ENCODE data around the gene MRPL49. TPM values are rescaled to one million over a fixed set of nuclear protein-coding genes. Genes with fewer than 3 reads are reported as not detected.

The MRPL49 gene
- total RNA-seq, 2 experiments from 2014 or later = 99.9 to 100 TPM

Other genes starting within 250 kb of the MRPL49 start
- 100 to 1,000 TPM; 103 to 112 TPM for gene EHD1, start 243.7 kb upstream of the MRPL49 start, total RNA-seq
- 10 to 100 TPM; 17.3 to 18.0 TPM for gene ATG2A, start 205.1 kb upstream of the MRPL49 start, total RNA-seq
- 10 to 100 TPM; 11.3 to 11.4 TPM for gene PPP2R5B, start 197.6 kb upstream of the MRPL49 start, total RNA-seq
- gene GPHA2, start 186.4 kb upstream of the MRPL49 start, total RNA-seq = not detected
- gene MAJIN, start 150.2 kb upstream of the MRPL49 start, total RNA-seq = under 1 TPM in 1 of 2 experiments, not detected in 1; 0.14 TPM
- gene BATF2, start 125.3 kb upstream of the MRPL49 start, total RNA-seq = under 1 TPM in 1 of 2 experiments, not detected in 1; 0.08 TPM
- gene ARL2, start 108.2 kb upstream of the MRPL49 start, total RNA-seq = 100 to 1,000 TPM; 114 TPM
- gene SNX15, start 94.9 kb upstream of the MRPL49 start, total RNA-seq = 1 to 10 TPM; 7.3 to 9.0 TPM
- 10 to 100 TPM; 16.2 to 17.3 TPM for gene SAC3D1, start 81.1 kb upstream of the MRPL49 start, total RNA-seq
- 10 to 100 TPM in 1 of 2 experiments, 1 to 10 TPM in 1; 9.8 to 10.3 TPM for gene NAALADL1, start 63.8 kb upstream of the MRPL49 start, total RNA-seq
- 100 to 1,000 TPM; 130 to 134 TPM for gene CDCA5, start 38.3 kb upstream of the MRPL49 start, total RNA-seq
- gene ZFPL1, start 38.1 kb upstream of the MRPL49 start, total RNA-seq = 10 to 100 TPM; 25.2 to 27.4 TPM
- gene VPS51, start 26.1 kb upstream of the MRPL49 start, total RNA-seq = 100 to 1,000 TPM in 1 of 2 experiments, 10 to 100 TPM in 1; 88.0 to 108 TPM
- gene TM7SF2, start 10.4 kb upstream of the MRPL49 start, total RNA-seq = 10 to 100 TPM; 12.3 to 14.7 TPM
- gene ZNHIT2, start 4.6 kb upstream of the MRPL49 start, total RNA-seq = 10 to 100 TPM; 14.9 to 15.1 TPM
- 1,000 to 10,000 TPM; 1,087 to 1,097 TPM for gene FAU, start 187 bp upstream of the MRPL49 start, total RNA-seq
- 10 to 100 TPM; 27.5 to 29.3 TPM for gene SYVN1, start 12.2 kb downstream of the MRPL49 start, total RNA-seq
- not detected for gene SPDYC, start 47.9 kb downstream of the MRPL49 start, total RNA-seq
- gene CAPN1, start 59.6 kb downstream of the MRPL49 start, total RNA-seq = 10 to 100 TPM; 57.9 to 66.7 TPM
- gene POLA2, start 139.6 kb downstream of the MRPL49 start, total RNA-seq = 10 to 100 TPM; 73.8 to 74.5 TPM
- gene CDC42EP2, start 192.5 kb downstream of the MRPL49 start, total RNA-seq = under 1 TPM; 0.18 to 0.54 TPM
- 10 to 100 TPM; 50.5 to 54.9 TPM for gene DPF2, start 211.5 kb downstream of the MRPL49 start, total RNA-seq
- gene TIGD3, start 232.4 kb downstream of the MRPL49 start, total RNA-seq = under 1 TPM; 0.49 to 0.54 TPM

All from activated naive CD8-positive, alpha-beta T cell treated with anti-CD3 and anti-CD28 coated beads for 36 hours (primary cell).